SK-N-SH treated with all-trans-retinoic acid at 6 μM for 48 hours (cell line): ENCODE measurements around the gene GPSM1.

Source experiments
- ARNTL ChIP-seq: fragments of 450-650 bp; formaldehyde crosslinking; IDR thresholded peaks from 2 replicates; pipeline ENCODE4 v1.5.0; 2020; ENCODE audit warnings: low read depth, mild to moderate bottlenecking, moderate library complexity, borderline replicate concordance
- BACH2 ChIP-seq: fragments of 250-450 bp; sonication (Bioruptor Pico); IDR thresholded peaks from 2 replicates; pipeline ENCODE4 v1.9.0; 2021; ENCODE audit warnings: mild to moderate bottlenecking, borderline replicate concordance
- CSDC2 ChIP-seq: fragments of 250-450 bp; sonication (Bioruptor Pico); IDR thresholded peaks from 2 replicates; pipeline ENCODE4 v1.5.0; 2020; ENCODE audit warnings: mild to moderate bottlenecking, moderate library complexity
- ISL1 ChIP-seq: fragments of 250-450 bp; sonication (Bioruptor Pico); IDR thresholded peaks from 2 replicates; pipeline ENCODE4 v2.1.2; 2022; ENCODE audit warnings: mild to moderate bottlenecking, moderate library complexity
- RARB ChIP-seq: fragments of 250-450 bp; sonication (Bioruptor Pico); IDR thresholded peaks from 2 replicates; pipeline ENCODE4 v1.8.0; 2021; ENCODE audit warnings: mild to moderate bottlenecking, moderate library complexity
- SNAI2 ChIP-seq: fragments of 250-450 bp; sonication (Bioruptor Pico); IDR thresholded peaks from 2 replicates; pipeline ENCODE4 v1.5.0; 2020; ENCODE audit warnings: mild to moderate bottlenecking, moderate library complexity
- TCF4 ChIP-seq: fragments of 250-450 bp; sonication (Bioruptor Pico); IDR thresholded peaks from 2 replicates; pipeline ENCODE4 v1.8.0; 2021; ENCODE audit warnings: mild to moderate bottlenecking, moderate library complexity, borderline replicate concordance
- ZFP30 ChIP-seq: fragments of 450-650 bp; formaldehyde crosslinking; IDR thresholded peaks from 2 replicates; pipeline ENCODE4 v1.5.0; 2022; ENCODE audit warnings: mild to moderate bottlenecking, moderate library complexity
- ZNF565 ChIP-seq: fragments of 450-650 bp; formaldehyde crosslinking; conservative IDR thresholded peaks from 2 replicates; pipeline ENCODE4 v1.5.0; 2020; ENCODE audit warnings: low read depth, mild to moderate bottlenecking, moderate library complexity
- ZNF70 ChIP-seq: fragments of 450-650 bp; formaldehyde crosslinking; IDR thresholded peaks from 2 replicates; pipeline ENCODE4 v1.5.0; 2020; ENCODE audit warnings: mild to moderate bottlenecking, moderate library complexity
- ZNF8 ChIP-seq: fragments of 450-650 bp; formaldehyde crosslinking; IDR thresholded peaks from 2 replicates; pipeline ENCODE4 v1.5.0; 2020; ENCODE audit warnings: mild to moderate bottlenecking, moderate library complexity
- TF ChIP-seq, protein P1 (sequence below): fragments of 250-450 bp; sonication (Bioruptor Pico); IDR thresholded peaks from 2 replicates; pipeline ENCODE4 v1.5.0; 2020; ENCODE audit warnings: mild to moderate bottlenecking, moderate library complexity
- TF ChIP-seq, protein P2 (sequence below): fragments of 250-450 bp; sonication (Bioruptor Pico); IDR thresholded peaks from 2 replicates; pipeline ENCODE4 v1.5.1; 2020; ENCODE audit warnings: low read depth, mild to moderate bottlenecking, moderate library complexity
- TF ChIP-seq, protein P3 (sequence below): fragments of 250-450 bp; sonication (Bioruptor Pico); IDR thresholded peaks from 2 replicates; pipeline ENCODE4 v1.8.0; 2020; ENCODE audit warnings: mild to moderate bottlenecking, moderate library complexity, borderline replicate concordance

DNA sequence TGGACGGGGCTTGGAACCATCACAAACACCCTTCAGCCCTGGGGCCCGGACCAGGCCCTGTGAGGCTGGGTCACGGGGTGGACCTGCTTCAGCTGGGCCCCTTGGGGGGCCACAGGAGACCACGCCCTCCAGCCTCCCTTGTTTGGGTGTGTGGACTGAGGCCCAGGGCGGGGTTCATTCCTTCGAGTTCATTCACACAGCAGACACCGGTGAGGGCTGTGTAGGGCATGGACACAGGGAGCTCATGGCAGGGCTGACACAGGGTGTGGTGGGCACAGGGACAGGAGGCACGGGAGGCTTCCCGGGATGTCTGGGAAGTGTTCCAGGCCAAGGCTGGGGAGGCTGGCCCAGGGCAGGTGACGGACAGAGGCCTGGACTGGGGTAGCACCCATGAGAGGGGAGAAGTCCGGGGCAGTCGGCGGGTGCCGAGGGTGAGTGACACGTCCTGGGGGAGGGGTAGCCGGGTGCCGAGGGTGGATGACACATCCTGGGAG is 27.3 kb downstream of the GPSM1 start:
- TF ChIP-seq, protein P1, sequence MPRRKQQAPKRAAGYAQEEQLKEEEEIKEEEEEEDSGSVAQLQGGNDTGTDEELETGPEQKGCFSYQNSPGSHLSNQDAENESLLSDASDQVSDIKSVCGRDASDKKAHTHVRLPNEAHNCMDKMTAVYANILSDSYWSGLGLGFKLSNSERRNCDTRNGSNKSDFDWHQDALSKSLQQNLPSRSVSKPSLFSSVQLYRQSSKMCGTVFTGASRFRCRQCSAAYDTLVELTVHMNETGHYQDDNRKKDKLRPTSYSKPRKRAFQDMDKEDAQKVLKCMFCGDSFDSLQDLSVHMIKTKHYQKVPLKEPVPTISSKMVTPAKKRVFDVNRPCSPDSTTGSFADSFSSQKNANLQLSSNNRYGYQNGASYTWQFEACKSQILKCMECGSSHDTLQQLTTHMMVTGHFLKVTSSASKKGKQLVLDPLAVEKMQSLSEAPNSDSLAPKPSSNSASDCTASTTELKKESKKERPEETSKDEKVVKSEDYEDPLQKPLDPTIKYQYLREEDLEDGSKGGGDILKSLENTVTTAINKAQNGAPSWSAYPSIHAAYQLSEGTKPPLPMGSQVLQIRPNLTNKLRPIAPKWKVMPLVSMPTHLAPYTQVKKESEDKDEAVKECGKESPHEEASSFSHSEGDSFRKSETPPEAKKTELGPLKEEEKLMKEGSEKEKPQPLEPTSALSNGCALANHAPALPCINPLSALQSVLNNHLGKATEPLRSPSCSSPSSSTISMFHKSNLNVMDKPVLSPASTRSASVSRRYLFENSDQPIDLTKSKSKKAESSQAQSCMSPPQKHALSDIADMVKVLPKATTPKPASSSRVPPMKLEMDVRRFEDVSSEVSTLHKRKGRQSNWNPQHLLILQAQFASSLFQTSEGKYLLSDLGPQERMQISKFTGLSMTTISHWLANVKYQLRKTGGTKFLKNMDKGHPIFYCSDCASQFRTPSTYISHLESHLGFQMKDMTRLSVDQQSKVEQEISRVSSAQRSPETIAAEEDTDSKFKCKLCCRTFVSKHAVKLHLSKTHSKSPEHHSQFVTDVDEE (CRISPR knock-in tag) = no peak
- TF ChIP-seq, protein P2, sequence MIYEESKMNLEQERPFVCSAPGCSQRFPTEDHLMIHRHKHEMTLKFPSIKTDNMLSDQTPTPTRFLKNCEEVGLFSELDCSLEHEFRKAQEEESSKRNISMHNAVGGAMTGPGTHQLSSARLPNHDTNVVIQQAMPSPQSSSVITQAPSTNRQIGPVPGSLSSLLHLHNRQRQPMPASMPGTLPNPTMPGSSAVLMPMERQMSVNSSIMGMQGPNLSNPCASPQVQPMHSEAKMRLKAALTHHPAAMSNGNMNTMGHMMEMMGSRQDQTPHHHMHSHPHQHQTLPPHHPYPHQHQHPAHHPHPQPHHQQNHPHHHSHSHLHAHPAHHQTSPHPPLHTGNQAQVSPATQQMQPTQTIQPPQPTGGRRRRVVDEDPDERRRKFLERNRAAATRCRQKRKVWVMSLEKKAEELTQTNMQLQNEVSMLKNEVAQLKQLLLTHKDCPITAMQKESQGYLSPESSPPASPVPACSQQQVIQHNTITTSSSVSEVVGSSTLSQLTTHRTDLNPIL (CRISPR knock-in tag) = no peak
- TF ChIP-seq CSDC2 (CRISPR knock-in tag) (no peak), ZNF565 (CRISPR knock-in tag) (no peak), ARNTL (CRISPR knock-in tag) (no peak), RARB (CRISPR knock-in tag) (no peak), SNAI2 (CRISPR knock-in tag) (no peak), ZNF70 (no peak), BACH2 (no peak), TCF4 (CRISPR knock-in tag) (no peak), ZNF8 (no peak), ZFP30 (CRISPR knock-in tag) (no peak), ISL1 (CRISPR knock-in tag) (no peak)
- TF ChIP-seq, protein P3, sequence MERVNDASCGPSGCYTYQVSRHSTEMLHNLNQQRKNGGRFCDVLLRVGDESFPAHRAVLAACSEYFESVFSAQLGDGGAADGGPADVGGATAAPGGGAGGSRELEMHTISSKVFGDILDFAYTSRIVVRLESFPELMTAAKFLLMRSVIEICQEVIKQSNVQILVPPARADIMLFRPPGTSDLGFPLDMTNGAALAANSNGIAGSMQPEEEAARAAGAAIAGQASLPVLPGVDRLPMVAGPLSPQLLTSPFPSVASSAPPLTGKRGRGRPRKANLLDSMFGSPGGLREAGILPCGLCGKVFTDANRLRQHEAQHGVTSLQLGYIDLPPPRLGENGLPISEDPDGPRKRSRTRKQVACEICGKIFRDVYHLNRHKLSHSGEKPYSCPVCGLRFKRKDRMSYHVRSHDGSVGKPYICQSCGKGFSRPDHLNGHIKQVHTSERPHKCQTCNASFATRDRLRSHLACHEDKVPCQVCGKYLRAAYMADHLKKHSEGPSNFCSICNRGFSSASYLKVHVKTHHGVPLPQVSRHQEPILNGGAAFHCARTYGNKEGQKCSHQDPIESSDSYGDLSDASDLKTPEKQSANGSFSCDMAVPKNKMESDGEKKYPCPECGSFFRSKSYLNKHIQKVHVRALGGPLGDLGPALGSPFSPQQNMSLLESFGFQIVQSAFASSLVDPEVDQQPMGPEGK (CRISPR knock-in tag) = no peak
